OCI-LY1 (cell line): ENCODE results near the gene GMEB2.

Source experiments
- H2AFZ ChIP-seq: fragments of 200-600 bp; sonication (generic), shearing (Covaris generic); 2 replicates; pipeline ENCODE4 v1.6.0; 2014; ENCODE audit warnings: antibody characterized with exemption, mild to moderate bottlenecking, low read length
- H3F3A ChIP-seq: fragments of 200-600 bp; sonication (generic), shearing (Covaris generic); 2 replicates; pipeline ENCODE4 v1.6.0; 2014; ENCODE audit warnings: mild to moderate bottlenecking, antibody characterized with exemption, low read length, moderate library complexity; ENCODE audit not compliant: insufficient read depth
- H3K27ac ChIP-seq: fragments of 200-600 bp; sonication (generic); 2 replicates; pipeline ENCODE4 v1.5.1; 2014; ENCODE audit warnings: low read length, mixed run types, mild to moderate bottlenecking, low read depth; ENCODE audit not compliant: poor library complexity, severe bottlenecking
- H3K27me3 ChIP-seq: fragments of 200-600 bp; sonication (generic); 2 replicates; pipeline ENCODE4 v1.6.0; 2014; ENCODE audit warnings: antibody characterized with exemption, mild to moderate bottlenecking, low read length, moderate library complexity; ENCODE audit not compliant: insufficient read depth
- H3K36me3 ChIP-seq: fragments of 200-600 bp; sonication (generic); 2 replicates; pipeline ENCODE4 v1.6.1; 2014; ENCODE audit warnings: mild to moderate bottlenecking, antibody characterized with exemption, low read length, moderate library complexity, mixed read lengths; ENCODE audit not compliant: insufficient read depth
- H3K4me1 ChIP-seq: fragments of 200-600 bp; sonication (generic); 2 replicates; pipeline ENCODE4 v1.5.1; 2014; ENCODE audit warnings: mild to moderate bottlenecking, low read length, moderate library complexity; ENCODE audit not compliant: insufficient read depth, severe bottlenecking
- H3K4me2 ChIP-seq: fragments of 200-600 bp; sonication (generic), shearing (Covaris generic); 2 replicates; pipeline ENCODE4 v1.6.1; 2014; ENCODE audit warnings: low read length
- H3K4me3 ChIP-seq: fragments of 200-600 bp; sonication (generic); 2 replicates; pipeline ENCODE4 v1.5.1; 2014; ENCODE audit warnings: low read length, low read depth, mild to moderate bottlenecking, mixed read lengths; ENCODE audit not compliant: poor library complexity, severe bottlenecking
- H3K79me2 ChIP-seq: fragments of 200-600 bp; shearing (Covaris generic); 2 replicates; pipeline ENCODE4 v1.6.1; 2016; ENCODE audit warnings: mixed run types, low read length, mixed read lengths; ENCODE audit not compliant: insufficient read depth
- H3K9ac ChIP-seq: fragments of 200-600 bp; sonication (generic), shearing (Covaris generic); 2 replicates; pipeline ENCODE4 v1.6.1; 2014; ENCODE audit warnings: mild to moderate bottlenecking, low read length, mixed read lengths
- H3K9me2 ChIP-seq: fragments of 200-600 bp; sonication (generic), shearing (Covaris generic); 2 replicates; pipeline ENCODE4 v1.6.1; 2014; ENCODE audit warnings: low read depth, mild to moderate bottlenecking, low read length, mixed read lengths
- H3K9me3 ChIP-seq: fragments of 200-600 bp; shearing (Covaris generic); 2 replicates; pipeline ENCODE4 v1.6.1; 2014; ENCODE audit warnings: low read length, mixed read lengths
- H4K20me1 ChIP-seq: fragments of 200-600 bp; sonication (generic), shearing (Covaris generic); 2 replicates; pipeline ENCODE4 v1.6.0; 2016; ENCODE audit warnings: mild to moderate bottlenecking, low read length; ENCODE audit not compliant: insufficient read depth
- EZH2 ChIP-seq: fragments of 200-600 bp; sonication (generic), shearing (Covaris generic); IDR thresholded peaks from 2 replicates; pipeline ENCODE4 v1.8.0; 2017; ENCODE audit warnings: borderline replicate concordance, mixed run types, mild to moderate bottlenecking, antibody characterized with exemption, low read length, moderate library complexity, mixed read lengths
- TF ChIP-seq, protein P1 (sequence below): fragments of 200-600 bp; sonication (generic), shearing (Covaris generic); IDR thresholded peaks from 2 replicates; pipeline ENCODE4 v1.5.1; 2017; ENCODE audit warnings: mild to moderate bottlenecking, antibody characterized with exemption, low read length, moderate library complexity, mixed read lengths

Gene GMEB2

DNA sequence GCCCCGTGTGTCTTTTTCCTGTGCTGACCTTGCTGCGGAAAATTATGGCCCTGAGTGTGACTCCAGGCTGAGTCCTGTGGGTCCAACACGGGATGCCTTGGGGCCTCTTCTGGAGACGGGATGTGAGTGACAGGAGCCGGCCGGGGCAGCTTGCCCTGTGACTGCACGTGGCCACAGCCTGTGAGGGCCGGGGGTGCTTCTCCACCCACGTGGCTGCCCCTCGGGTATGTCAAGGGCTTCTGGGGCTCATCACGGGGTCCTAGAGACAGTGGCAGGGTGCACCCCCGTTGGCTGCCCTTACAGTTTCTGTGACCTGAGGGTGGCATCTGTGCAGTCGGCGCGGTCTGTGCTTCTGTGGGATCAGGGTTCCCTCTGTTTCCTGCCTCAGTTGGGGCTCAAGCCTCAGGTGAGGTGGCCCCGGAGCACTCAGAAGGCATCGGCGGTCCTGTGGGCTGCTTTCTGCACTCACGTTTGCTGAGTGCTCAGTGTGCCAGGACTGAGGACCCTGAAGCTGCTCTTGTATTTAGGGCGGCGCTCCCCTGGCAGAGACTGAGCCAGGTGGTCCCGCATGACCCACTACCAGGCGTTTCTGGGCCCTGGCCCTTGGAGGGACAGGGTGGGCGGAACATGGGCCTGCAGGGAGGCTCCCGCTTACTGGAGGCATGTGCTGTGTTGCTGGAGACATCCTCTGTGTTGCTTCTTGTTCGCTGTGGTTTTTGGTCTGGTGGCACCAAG is 36.6 kb upstream of the GMEB2 start:
- no peak overlapping the region for H3K4me2 ChIP-seq
- no peaks in the 10 kb centered on the region for H4K20me1 ChIP-seq
- no peak overlapping the region for H3K27ac ChIP-seq
- no peaks in the 10 kb centered on the region for H3K79me2 ChIP-seq
- H3K9me3 ChIP-seq: no peaks in the 10 kb centered on the region
- no peaks in the 10 kb centered on the region for H3K9me2 ChIP-seq
- TF ChIP-seq, protein P1, sequence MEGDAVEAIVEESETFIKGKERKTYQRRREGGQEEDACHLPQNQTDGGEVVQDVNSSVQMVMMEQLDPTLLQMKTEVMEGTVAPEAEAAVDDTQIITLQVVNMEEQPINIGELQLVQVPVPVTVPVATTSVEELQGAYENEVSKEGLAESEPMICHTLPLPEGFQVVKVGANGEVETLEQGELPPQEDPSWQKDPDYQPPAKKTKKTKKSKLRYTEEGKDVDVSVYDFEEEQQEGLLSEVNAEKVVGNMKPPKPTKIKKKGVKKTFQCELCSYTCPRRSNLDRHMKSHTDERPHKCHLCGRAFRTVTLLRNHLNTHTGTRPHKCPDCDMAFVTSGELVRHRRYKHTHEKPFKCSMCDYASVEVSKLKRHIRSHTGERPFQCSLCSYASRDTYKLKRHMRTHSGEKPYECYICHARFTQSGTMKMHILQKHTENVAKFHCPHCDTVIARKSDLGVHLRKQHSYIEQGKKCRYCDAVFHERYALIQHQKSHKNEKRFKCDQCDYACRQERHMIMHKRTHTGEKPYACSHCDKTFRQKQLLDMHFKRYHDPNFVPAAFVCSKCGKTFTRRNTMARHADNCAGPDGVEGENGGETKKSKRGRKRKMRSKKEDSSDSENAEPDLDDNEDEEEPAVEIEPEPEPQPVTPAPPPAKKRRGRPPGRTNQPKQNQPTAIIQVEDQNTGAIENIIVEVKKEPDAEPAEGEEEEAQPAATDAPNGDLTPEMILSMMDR: no peak
- no peak for TF ChIP-seq EZH2
- H3K36me3 ChIP-seq: peaks cover 58% of the 10 kb centered on the region
- H3F3A ChIP-seq: no peaks in the 10 kb centered on the region
- H3K27me3 ChIP-seq: no peaks in the 10 kb centered on the region
- no peak overlapping the region for H3K9ac ChIP-seq
- no peak overlapping the region for H2AFZ ChIP-seq
- H3K4me1 ChIP-seq: peaks cover 11% of the 10 kb centered on the region
- H3K4me3 ChIP-seq: no peak overlapping the region

GRCh38 chr20:63662813-63663189 is 35.9 kb upstream of the GMEB2 start:
- Histone ChIP-seq H4K20me1 (no peaks in the 10 kb centered on the region), H3K79me2 (no peaks in the 10 kb centered on the region), H3K9me3 (no peaks in the 10 kb centered on the region), H3K4me1 (peaks cover 13% of the 10 kb centered on the region), H2AFZ (no peak overlapping the region), H3K36me3 (peaks cover 51% of the 10 kb centered on the region), H3K27ac (no peak overlapping the region), H3K4me3 (no peak overlapping the region), H3F3A (no peaks in the 10 kb centered on the region), H3K27me3 (no peaks in the 10 kb centered on the region), H3K4me2 (no peak overlapping the region), H3K9me2 (no peaks in the 10 kb centered on the region), H3K9ac (no peak overlapping the region)
- TF ChIP-seq, protein P1: no peak
- TF ChIP-seq EZH2: no peak

DNA sequence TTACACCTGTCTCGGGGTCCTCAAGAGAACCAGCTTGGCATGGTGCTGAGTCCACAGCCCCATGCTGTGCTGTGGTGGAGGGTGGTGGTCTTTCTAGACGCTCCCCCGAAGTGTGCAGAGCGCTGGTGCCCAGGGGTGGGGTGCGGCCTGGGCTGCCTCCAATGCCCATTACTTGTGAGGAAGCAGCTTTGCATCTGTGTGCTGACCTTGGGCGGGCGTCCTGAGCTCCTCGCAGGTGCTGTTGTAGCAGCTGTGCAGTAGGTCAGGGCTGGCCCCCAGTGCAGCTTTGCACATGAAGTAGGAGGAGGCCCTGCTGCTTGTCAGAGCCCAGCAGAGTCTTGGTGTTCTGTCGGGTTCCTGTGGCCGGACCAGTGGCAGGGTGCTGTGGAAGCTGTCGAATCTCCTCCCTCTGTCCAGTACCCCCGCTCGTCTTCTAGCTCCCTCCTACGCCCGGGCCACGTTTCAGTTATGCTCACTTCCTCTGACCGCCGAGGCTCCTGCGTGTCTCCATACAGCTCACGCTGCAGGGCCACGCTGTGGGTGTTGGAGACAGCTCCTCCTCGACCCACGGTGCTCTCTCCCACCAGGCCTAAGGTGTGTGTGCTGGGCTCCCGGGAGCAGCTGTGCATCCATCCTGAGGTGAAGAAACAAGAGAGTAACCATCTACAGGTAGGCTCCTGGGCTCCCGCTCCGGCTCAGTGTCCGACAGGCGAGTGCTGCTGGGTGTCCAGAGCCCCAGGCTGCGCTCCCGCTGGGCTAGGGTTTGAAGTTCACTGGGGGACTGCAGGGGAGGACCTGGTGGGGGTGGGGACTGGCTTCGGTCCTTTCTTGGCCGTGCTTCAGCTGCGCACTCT is 35.3 kb upstream of the GMEB2 start:
- Histone ChIP-seq H3K4me3 (no peak overlapping the region), H2AFZ (no peak overlapping the region), H3K4me1 (peaks cover 19% of the 10 kb centered on the region), H3K9me2 (no peaks in the 10 kb centered on the region), H3K27ac (no peak overlapping the region), H3K27me3 (no peaks in the 10 kb centered on the region), H4K20me1 (no peaks in the 10 kb centered on the region), H3K79me2 (no peaks in the 10 kb centered on the region), H3K36me3 (peaks cover 45% of the 10 kb centered on the region), H3F3A (no peaks in the 10 kb centered on the region), H3K4me2 (no peak overlapping the region), H3K9ac (no peak overlapping the region), H3K9me3 (no peaks in the 10 kb centered on the region)
- TF ChIP-seq, protein P1: no peak
- TF ChIP-seq EZH2: no peak
